Measurements from ENCODE around the gene TMEM38A.

The TMEM38A gene

GRCh38 chr19:16660763-16661479 is at the start of gene TMEM38A:
Gene TMEM38A (plus strand): TSS chr19:16661139. CDS start chr19:16661218, 79 bp downstream.
- DNase-seq = peak; percentile 20

GRCh38 chr19:16612636-16613035 is 48.3 kb upstream of the TMEM38A start:
- DNase-seq = no peak

- no peak for DNase-seq
These were observed 47.1 kb upstream of the TMEM38A start for GRCh38 chr19:16613841-16614240.

GRCh38 chr19:16614941-16615340 is 46.0 kb upstream of the TMEM38A start:
- DNase-seq = no peak

- DNase-seq = no peak
These were observed 45.1 kb upstream of the TMEM38A start for GRCh38 chr19:16615808-16616207.

GRCh38 chr19:16618248-16618647 is 42.7 kb upstream of the TMEM38A start:
- DNase-seq = no peak

- no peak for DNase-seq
These were observed 41.5 kb upstream of the TMEM38A start for GRCh38 chr19:16619457-16619856.

GRCh38 chr19:16620018-16620417 is 40.9 kb upstream of the TMEM38A start:
- no peak for DNase-seq

- DNase-seq = no peak
These were observed 40.4 kb upstream of the TMEM38A start for GRCh38 chr19:16620584-16620983.

GRCh38 chr19:16621165-16621800 is 39.7 kb upstream of the TMEM38A start:
- DNase-seq = no peak

GRCh38 chr19:16623066-16623465 is 37.9 kb upstream of the TMEM38A start:
- DNase-seq = no peak

- DNase-seq = no peak
These were observed 37.4 kb upstream of the TMEM38A start for GRCh38 chr19:16623576-16623975.

GRCh38 chr19:16624236-16624635 is 36.7 kb upstream of the TMEM38A start:
- DNase-seq = no peak

- DNase-seq = peak; percentile 22
These were observed 35.6 kb upstream of the TMEM38A start for GRCh38 chr19:16625163-16625958.

- DNase-seq = no peak
These were observed 34.1 kb upstream of the TMEM38A start for GRCh38 chr19:16626796-16627192.

- DNase-seq = no peak
These were observed 33.6 kb upstream of the TMEM38A start for GRCh38 chr19:16627193-16627927.

- DNase-seq = no peak
These were observed 33.1 kb upstream of the TMEM38A start for GRCh38 chr19:16627928-16628182.

GRCh38 chr19:16628183-16628983 is 32.6 kb upstream of the TMEM38A start, which contains the start of gene MED26:
Gene MED26 (minus strand): TSS chr19:16628204. CDS start chr19:16627943, 261 bp downstream.
- peak; percentile 94 for DNase-seq

GRCh38 chr19:16628984-16629691 is 31.8 kb upstream of the TMEM38A start:
- DNase-seq = no peak

- DNase-seq = no peak
These were observed 29.5 kb upstream of the TMEM38A start for GRCh38 chr19:16631465-16631864.

GRCh38 chr19:16637535-16637934 is 23.4 kb upstream of the TMEM38A start:
- no peak for DNase-seq

- no peak for DNase-seq
These were observed 22.3 kb upstream of the TMEM38A start for GRCh38 chr19:16638666-16639065.
